HT-29 (cell line): Measurements from ENCODE around the gene NFS1. TPM values are rescaled to one million over a fixed set of nuclear protein-coding genes. Genes with fewer than 3 reads are reported as not detected.
A peak's percentile ranks its signal among the peaks of the same experiment; 100 is the strongest.
"Not testable (repeated sequence)": the region's sequence is repeated elsewhere in the genome, so short reads cannot be mapped to it uniquely, and the experiment has no call there.

ENCODE experiments used
- DNase-seq: peaks from one replicate; pipeline ENCODE4 v3.0.0-alpha.2; 2015; ENCODE audit warnings: low spot score
- total RNA-seq: library from RNA; depleted of rRNA; stranded (reverse); fragments of >200 nt; shearing (Covaris generic); gene quantifications from 2 replicates; pipeline ENCODE4 v1.2.3, GENCODE V29; 2014

Gene NFS1
- total RNA-seq, 1 experiment from 2014 or later = 132 TPM

DNA sequence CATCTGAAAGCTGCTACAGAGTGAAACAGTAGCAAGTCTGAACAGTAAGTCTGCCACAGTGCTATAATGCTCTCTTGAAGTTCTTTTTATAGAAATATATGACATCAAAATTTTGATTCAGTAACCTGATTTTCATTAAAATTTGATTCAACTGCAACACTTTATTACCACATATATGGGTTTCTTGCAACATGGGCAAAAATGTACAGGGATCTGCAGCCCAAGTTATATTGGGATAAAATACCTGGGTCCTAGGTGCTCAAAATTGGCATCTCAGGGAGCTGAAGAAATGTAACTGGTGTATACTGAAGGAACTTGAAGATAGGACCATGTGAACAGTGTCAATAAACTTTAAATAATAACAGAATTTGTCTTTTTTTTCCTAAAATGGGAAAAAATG is 10.9 kb upstream of the NFS1 start:
- DNase-seq = no peak

DNA sequence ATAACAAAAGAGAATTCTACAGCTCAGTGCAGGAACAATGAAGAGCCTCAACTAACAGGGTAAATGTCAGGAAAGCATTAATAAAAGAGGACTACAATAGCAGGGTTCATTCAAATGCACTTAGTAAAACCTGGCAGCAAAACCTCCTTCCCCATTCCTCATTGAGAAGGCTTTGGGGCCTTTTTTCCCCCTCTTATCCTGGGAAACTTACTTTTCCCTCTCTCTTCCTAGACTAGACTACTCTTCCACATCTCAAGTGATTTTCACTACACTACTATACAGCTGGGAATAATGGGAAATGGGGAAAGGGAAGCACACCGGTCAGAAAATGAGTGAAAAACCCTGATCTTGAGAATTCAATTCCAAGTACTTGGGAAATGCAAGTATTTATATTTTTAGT is 10.1 kb upstream of the NFS1 start:
- DNase-seq = no peak

DNA sequence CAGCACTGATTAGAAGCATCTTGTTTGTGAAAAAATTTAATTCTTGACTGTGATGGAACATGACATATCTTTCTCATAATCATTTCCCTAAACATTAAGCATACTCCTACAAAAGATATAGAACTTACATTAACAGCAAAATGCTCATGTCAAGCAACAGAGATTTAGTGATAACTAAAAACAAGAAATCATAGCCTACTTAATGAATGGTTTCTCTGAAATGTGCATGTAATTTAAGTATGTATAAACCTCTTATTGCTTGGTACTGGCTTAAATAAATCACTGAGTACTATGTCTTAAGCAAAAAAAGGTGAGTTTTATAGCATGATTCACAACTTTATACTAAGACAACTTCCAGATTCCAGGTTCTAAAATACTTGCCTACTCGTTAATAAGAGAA is 9.3 kb upstream of the NFS1 start:
- DNase-seq = no peak

DNA sequence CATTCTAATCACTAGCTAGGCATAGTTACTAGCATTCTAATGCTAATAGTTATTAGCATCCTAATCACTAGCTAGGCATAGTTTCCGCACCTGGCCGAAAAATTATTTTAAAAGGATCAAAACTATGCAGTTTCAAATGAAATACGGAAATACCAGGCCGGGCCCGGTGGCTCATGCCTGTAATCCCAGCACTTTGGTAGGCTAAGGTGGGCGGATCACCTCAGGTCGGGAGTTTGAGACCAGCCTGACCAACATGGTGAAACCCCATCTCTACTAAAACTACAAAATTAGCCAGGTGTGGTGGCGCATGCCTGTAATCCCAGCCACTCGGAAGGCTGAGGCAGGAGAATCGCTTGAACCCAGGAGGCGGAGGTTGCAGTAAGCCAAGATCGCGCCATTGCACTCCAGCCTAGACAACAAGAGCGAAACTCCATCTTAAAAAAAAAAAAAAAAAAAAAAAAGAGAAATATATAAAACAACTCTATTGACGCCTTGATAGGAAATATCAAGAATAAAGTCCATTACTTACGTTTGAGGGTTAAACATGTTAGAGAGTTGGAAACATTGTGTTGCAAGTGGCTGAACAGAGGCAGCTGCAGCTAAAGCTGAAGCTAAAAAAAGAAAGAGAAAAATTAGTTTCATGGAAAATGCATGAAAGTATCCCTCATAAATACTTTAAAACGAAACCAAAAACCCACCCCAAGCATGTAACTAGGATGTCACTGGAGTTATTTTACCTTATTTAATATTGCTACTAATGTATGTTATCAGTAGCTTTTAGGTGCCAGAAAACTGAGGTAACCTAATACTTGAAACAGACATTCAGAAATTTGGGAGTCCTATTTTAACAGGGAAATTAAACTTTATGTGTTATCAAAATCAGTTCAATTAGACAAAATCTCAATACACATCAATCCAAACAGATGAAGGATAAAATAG is 7.7 kb upstream of the NFS1 start:
- not testable (repeated sequence) for DNase-seq

GRCh38 chr20:35705894-35706293 is 6.7 kb upstream of the NFS1 start:
- DNase-seq = not testable (repeated sequence)

DNA sequence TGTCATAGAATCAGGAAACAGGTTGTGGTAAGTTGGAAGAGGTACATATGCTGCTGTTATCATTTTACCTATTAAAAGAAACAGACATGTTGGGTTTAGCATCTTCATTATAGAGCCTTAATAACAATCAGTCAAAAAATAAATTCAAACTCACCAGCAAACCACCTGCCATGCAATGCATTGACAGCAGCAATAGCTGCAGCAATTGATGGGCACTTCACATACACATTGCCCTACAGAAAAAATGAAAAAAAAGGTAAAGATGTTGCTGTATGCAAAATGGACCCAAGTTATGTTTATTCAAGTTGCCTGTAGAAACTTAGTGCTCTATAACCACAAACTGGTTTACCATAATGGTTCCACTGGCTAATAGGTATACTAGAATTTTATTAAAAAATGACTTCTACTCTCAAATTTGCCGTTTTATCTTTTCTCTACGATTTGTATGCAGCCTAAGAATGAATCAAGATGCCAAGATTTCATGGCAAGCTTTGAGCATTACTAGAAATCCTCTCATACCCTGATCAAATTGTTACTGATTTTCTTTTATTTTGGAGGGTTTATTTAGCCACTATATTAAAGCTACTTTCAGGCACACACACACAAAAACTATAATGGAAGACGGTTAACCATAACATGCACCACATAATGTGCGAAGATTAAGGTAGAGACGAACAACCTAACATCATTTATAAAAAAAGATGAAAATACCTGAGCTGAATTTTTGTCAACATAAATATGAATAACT is 5.5 kb upstream of the NFS1 start:
- no peak for DNase-seq

- DNase-seq = no peak
Measured at GRCh38 chr20:35702824-35703695, 3.9 kb upstream of the NFS1 start.

DNA sequence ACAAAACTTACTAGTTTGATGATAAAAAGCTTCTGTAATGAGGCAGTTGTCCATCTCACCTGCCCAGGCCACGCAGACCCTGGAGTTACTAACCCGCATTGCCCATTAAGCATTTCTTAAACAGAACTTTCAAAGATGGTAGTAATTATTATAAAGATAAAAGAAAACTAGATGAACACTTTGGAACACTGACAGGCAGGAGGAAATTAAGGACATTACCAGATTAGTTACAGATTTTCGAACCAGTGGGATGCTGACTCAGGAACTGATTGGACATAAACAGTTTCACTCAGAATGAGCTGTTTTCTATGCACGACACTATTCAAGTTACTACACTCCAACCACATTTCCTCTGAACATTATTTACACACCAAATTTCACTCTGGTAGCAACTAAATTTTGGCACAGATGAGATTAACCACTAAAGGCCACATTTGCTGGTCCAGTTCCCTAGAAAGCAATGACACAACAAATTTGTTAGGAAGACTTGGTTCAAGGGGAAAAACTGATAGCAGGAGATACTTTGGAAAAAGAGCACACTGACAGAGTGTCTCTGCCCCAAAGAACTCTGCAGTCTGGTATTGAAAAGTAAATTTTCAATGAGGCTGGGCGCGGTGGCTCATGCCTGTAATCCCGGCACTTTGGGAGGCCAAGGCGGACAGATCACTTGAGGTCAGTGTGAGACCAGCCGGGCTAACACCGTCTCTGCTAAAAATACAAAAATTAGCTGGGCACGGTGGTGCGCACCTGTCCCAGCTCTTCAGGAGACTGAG is 3.1 kb upstream of the NFS1 start:
- DNase-seq = no peak

GRCh38 chr20:35700625-35701148 is 1.5 kb upstream of the NFS1 start:
- DNase-seq = no peak

GRCh38 chr20:35699957-35700624 is 939 bp upstream of the NFS1 start:
- DNase-seq = no peak

DNA sequence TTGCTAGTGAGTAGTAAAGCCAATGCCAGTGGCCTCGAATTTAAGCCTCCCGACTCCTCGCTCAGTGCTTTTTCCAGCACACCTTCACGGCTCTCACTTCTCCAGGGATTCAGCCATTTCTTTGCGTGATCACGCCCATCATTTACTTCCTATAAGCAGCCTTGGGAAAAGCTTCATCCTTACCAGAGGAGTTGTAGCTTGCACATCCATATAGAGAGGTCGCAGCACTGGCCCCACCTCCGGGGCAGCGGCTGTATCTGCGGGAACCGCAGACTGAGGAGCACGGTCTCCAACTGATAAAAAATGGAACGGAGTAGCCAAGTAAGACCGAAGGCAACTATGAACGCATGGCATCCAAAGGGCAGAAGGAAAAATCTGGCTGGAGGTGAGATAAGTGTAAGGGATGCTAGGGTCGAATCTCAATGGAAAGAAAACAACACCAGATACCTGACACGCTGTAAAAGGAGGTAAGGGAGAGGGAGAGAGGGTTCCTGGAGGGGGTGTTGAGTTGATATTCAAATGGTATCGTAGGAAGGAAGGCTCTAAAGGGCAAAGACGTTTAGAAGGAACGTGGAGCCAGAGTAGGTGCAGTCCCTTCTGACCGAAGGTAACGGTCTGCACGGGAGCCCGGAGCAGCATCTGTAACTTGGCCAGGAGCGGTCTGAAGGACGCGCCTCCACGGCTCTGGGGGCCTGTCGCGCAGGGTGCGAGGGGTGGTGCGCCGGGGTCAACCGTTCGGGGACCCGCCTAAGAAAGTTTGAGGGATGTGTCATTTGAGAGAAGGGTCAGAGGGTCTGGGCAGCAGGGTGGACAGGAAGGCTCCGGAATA is 640 bp downstream of the NFS1 start:
- peak; percentile 54 for DNase-seq

- DNase-seq = no peak
Measured at GRCh38 chr20:35697696-35698297, 1.4 kb downstream of the NFS1 start.

DNA sequence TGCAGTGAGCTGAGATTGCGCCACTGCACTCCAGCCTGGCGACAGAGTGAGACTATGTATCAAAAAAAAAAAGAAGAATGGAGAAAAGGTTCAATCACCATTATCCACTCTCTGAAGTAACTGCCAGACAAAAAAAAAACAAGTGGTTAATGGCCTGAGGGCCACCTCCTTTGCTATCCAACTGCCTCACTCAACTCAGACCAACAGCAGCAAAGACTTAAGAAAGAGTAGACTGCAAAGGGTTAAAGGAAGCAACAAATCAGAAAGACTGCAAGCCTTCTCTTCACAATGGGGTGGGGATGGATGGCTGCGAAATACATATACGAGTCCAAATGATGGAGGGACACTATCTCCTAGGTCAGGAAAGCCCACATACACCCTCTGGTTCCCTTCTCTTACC is 3.2 kb downstream of the NFS1 start:
- DNase-seq = no peak

DNA sequence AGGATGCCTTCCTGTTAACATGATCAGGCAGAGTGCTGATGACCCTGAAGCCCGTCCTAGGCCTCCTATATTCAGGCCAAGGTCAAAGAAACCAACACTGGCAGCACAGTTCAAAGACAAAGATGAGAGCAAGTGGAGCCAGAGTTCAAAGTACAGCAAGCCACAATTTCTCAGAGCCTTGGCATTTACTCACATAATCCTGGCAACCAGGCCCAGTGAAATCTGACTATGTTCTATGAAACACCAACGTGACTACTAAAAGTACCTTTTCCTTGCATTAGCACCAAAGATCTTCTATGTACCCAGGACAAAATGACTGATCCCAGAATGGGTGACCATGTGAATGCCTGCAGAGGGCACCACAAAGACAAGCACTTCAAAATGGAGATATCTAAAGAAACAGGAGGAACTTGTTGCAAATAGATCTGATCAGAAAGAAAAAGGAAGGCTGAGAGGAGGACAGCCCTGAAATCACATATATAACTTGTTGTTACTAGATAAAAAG is 3.9 kb downstream of the NFS1 start:
- no peak for DNase-seq

DNA sequence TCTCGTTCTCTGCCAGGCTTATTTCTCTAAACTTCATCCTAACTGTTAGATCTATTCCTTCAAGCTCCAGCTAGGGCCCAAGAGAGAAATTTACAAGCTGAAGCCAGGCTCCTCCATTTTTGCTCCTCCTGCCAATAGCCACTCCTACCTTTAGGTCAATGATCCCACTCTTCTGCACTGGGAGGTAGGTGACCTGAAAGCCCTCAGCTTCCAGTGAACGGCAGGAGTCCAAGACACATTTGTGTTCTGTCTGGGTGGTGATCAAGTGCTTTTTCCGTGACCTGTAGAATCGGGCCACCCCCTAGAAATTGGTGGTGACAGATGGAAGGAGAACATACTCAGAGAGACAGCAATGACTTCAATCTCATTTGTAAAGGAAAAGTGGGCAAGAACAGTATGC is 8.9 kb downstream of the NFS1 start:
- DNase-seq = no peak

- not testable (repeated sequence) for DNase-seq
Measured at GRCh38 chr20:35686872-35687271, 12.3 kb downstream of the NFS1 start.

DNA sequence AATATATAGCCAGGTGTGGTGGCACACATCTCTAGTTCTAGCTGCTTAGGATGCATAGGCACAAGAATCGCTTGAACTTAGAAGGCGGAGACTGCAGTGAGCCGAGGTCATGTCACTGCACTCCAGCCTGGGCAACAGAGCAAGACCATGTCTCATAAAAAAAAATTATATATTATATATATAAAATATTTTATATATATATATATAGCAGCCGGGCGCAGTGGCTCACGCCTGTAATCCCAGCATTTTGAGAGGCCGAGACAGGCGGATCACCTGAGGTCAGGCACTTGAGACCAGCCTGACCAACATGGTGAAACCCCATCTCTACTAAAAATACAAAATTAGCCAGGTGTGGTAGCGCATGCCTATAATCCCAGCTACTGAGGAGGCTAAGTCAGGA is 13.8 kb downstream of the NFS1 start:
- DNase-seq = not testable (repeated sequence)

DNA sequence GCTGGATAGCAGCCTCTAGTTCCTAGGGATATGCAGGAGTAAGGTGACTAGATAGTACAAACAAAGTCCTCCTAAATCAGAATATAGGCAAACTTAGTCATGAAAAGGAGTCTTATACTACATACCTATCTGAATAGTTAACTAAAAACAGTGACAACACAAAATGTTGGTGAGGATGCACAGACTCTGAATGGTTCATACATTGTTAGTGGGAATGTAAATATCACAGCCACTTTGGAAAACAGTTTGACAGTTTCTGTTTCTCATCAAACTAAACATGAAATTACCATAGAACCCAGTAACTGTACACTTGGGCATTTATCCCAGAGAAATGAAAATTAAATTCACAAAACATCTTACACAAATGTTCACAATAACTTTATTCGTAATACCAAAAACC is 17.2 kb downstream of the NFS1 start:
- DNase-seq = no peak
